NCI-H1436 treated with DMSO at 0.1 percent for 48 hours (cell line): ENCODE data around the gene FOXA3.
"Not testable (repeated sequence)": the region's sequence is repeated elsewhere in the genome, so short reads cannot be mapped to it uniquely, and the experiment has no call there.

Experiments
- DNase-seq: peaks from one replicate; lab custom pipeline; 2025; lab: John Stamatoyannopoulos, UW

FOXA3 gene

GRCh38 chr19:45895519-45895972 is 31.4 kb downstream of the FOXA3 start:
- DNase-seq, result no peak

DNA sequence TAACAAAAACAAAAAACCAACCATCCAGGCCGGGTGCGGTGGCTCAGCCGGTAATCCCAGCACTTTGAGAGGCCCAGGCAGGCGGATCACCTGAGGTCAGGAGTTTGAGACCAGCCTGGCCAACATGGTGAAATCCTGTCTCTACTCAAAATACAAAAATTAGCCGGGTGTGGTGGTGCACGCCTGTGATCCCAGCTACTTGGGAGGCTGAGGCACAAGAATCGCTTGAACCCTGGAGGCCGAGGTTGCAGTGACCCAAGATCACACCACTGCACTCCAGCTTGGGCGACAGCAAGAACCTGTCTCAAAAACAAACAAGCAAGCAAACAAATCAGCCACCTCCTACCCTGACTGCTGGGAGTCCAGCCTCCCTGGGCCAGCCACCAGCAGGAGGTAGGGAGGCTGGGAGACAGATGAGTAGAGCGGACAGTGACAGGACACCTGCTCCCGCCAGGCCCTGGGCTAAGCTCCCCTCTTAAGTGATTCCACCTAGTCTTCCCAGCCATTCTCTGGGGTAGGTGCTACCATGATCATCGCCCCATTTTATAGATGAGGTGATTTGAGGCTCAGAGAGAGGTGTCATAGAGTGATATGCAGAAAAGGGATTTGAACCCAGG is 32.0 kb downstream of the FOXA3 start:
- not testable (repeated sequence) for DNase-seq

DNA sequence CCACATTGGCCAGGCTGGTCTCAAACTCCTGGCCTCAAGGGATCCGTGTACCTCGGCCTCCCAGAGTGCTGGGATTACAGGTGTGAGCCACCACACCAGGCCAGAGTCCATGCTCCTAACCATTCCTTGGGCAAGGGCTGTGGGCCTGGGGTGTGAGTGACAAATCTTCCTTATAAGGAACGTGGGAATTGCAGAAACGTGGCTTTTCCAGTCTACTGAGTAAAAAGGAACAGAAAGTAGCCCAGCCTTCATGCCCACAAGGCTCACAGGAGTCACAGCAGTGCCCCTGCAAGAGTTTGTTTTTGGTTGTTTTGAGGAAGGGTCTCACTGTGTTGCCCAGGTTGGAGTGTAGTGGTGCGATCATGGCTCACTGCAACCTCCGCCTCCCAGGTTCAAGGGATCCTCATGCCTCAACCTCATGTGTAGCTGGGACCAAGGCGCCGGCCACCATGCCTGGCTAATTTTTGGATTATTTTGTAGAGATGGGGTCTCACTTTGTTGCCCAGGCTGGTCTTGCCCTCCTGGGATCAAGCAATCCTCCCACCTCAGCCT is 33.2 kb downstream of the FOXA3 start:
- no peak for DNase-seq

DNA sequence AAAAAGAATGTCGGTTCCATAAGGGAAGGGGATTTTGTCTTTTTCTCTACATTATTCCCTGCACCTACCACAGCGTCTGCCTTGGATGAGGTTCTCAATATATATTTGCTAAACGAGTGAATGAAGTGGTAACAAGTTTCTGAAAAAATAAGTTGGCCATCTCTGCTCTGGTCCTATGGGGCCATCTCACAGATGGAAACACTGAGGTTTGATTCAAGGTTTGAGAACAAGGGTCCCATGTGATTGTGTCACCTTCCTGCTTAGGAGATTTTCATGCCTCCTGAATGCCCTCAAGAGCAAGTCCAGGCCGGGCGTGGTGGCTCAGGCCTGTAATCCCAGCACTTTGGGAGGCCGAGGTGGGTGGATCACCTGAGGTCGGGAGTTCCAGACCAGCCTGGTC is 35.1 kb downstream of the FOXA3 start:
- no peak for DNase-seq

DNA sequence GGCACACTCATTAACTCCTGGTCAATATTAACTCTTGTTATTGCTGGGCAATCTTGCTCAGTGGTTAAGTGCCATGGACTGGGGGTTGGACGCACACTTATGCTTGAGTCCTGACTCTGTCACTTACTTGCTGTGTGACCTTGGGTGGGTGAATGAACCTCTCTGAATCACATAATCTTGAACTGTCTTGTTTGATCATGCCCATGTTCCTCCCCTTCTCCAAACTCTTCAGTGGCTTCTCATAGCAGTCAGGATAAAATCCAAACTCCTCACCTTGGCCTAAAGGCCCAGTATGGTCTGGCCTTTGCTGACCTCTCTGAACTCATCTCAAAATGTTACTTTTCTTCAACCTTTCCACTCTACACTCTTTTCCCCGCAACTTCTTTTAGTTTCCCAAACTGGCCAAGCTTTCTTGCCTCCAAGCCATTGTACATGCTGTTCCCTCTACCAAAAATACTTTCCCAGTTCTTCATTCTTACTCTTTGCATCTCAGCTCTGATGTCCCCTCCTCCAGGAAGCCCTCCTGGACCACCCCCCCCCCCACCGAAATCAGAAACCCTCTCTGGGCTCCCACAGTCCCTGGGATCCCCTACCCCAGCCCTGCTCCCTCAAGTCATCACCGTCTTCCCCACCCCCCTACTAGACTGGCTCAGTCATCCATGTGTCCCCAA is 35.9 kb downstream of the FOXA3 start:
- DNase-seq, result no peak

GRCh38 chr19:45900738-45901431 is 36.8 kb downstream of the FOXA3 start:
- DNase-seq, result no peak

- no peak for DNase-seq
These were observed 37.3 kb downstream of the FOXA3 start for GRCh38 chr19:45901432-45901911.

DNA sequence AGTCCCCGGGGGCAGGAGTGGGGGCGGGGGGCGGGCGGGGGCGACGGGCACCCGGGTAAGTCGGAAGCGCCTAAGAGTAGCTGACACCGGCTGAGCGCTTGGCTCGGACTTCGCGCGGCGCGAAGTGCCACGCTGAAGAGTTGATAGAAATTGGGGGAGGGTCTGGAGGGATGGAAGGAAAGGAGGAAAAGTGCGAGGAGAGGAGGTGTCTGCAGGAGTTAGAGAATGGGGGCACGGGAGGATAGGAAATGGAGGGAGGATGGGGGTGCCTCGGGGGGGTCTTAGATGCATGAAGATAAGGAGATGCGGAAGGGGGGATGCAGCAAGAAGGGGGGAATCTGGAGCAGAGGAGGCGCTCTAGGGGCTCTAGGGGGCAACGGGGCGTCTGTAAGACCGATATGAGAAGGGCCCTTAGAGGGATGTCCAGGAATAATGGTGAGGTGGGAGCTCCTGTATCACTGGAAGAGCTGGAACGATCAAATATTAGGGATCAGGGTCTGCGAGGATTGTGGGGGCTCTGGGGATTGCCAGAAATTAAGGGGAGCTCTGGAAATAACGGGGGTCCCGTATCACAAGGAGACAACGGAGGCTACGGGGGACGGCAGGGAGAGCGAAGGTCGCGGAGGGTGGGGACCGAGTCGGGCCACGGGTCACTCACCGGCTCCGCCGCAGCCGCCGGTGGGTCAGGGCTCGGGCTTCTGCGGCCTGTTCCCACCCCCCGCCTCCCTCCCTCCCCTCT is 38.0 kb downstream of the FOXA3 start, which contains the start of gene MYPOP:
MYPOP (minus strand) TSS at position 702 of the 739 bp plus-strand sequence. CDS start 840 bp downstream, outside the sequence.
- DNase-seq, result no peak

DNA sequence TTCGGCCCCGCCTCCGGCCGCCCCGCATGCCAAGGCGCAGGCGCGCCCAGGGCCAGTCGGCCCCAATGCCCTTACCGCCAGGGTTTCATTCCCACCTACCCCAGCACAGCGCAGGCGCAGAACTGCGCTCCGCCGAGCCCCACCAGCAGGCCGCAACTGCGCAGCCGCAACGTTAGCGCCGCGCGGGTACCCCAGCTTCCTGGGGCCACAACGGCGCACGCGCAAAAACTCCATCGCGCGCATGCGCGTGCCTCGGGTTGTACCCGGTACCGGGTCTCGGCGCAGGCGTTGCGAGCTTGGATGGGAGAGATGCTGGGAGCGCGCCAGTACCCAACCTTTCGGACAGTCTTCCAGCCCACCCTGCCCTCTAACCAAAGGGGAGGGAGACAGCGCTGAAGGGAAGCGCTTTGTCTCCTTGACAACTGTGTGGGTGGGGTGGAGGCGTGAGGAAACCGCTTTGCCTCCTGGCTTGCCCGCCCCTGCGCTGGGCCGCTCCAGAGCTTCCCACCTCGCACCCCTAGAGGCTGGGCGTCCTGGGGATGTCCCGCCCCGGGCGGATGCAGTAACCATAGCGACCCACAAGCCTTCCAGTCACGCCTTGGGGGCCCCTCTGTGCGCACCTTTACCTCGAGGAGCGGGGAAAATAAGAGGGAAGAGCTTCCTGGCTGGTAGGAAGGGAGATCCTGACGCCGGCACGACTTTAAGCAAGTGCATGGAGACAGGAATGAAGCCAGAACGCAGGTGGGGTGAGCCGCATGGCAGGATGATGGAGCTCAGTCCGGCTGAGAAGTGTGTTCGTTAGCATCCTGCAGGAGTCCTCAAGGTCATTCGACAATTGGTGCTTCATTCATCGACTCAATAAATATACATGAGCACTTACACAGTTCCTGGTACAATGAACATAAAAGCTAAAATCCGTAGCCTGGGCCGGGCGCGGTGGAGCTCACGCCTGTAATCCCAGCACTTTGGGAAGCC is 38.8 kb downstream of the FOXA3 start:
- DNase-seq, result peak; percentile 78

GRCh38 chr19:45905011-45905410 is 40.9 kb downstream of the FOXA3 start:
- DNase-seq, result no peak

DNA sequence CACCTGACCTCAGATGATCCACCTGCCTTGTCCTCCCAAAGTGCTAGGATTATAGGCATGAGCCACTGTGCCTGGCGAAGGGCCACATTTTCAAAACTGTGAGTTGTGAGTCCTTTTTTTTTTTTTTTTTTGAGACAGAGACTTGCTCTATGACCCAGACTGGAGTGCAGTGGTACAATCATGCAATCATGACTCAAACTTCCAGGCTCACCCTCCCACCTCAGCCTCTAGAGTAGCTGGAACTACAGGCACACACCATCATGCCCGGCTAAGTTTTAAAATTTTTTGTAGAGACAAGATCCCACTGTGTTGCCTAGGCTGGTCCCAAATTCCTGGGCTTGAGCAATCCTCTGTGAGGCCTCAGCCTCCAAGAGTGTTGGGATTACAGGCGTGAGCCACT is 42.1 kb downstream of the FOXA3 start:
- no peak for DNase-seq

- DNase-seq, result no peak
These were observed 44.8 kb downstream of the FOXA3 start for GRCh38 chr19:45908956-45909355.

DNA sequence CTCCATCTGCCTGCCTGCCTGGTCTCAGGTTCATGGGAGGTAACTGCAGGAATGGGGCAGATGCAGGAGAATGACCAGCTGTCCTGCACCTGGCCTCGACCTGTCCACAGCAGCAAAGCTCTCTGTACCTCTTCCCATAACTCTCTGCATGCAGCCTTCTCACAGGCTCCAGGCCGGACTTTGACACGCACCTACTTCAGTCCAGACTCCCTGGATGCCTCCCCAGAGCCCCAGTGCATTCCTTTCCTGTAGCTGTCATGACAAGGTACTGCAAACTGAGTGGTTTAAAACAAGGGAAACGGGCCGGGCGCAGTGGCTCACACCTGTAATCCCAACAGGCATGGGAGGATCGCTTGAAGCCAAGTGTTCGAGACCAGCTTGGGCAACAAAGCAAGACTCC is 47.2 kb downstream of the FOXA3 start:
- no peak for DNase-seq

- no peak for DNase-seq
These were observed 50.0 kb downstream of the FOXA3 start, which contains the start of gene NANOS2 for GRCh38 chr19:45913874-45914830. TSS of gene NANOS2 (minus strand) at chr19:45914778. CDS start at chr19:45914693, 85 bp downstream.

GRCh38 chr19:45917421-45918091 is 53.4 kb downstream of the FOXA3 start:
- DNase-seq, result no peak

GRCh38 chr19:45918721-45919120 is 54.6 kb downstream of the FOXA3 start:
- no peak for DNase-seq

- DNase-seq, result no peak
These were observed 55.6 kb downstream of the FOXA3 start for GRCh38 chr19:45919678-45920077.

DNA sequence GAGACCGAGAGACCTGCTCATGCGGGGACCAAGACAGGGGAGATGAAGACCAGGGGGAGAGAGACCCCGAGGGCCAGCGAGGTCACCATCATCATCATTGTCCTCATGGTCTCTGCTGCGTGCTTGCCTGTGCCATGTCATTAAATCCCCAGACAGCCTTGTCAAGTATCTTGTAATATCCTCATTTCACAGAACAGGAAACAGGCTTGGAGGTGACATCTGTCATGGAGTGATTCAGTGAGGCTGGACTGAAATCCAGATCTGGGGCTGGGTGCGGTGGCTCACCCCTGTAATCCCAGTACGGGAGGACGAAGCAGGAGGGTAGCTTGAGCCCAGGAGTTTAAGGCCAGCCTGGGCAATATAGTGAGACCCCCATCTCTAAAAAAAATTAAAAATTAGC is 56.3 kb downstream of the FOXA3 start:
- DNase-seq, result no peak

- no peak for DNase-seq
These were observed 58.2 kb downstream of the FOXA3 start for GRCh38 chr19:45922281-45922680.
